ENCODE data around the gene TNN.

- TF ChIP-seq, protein P1, sequence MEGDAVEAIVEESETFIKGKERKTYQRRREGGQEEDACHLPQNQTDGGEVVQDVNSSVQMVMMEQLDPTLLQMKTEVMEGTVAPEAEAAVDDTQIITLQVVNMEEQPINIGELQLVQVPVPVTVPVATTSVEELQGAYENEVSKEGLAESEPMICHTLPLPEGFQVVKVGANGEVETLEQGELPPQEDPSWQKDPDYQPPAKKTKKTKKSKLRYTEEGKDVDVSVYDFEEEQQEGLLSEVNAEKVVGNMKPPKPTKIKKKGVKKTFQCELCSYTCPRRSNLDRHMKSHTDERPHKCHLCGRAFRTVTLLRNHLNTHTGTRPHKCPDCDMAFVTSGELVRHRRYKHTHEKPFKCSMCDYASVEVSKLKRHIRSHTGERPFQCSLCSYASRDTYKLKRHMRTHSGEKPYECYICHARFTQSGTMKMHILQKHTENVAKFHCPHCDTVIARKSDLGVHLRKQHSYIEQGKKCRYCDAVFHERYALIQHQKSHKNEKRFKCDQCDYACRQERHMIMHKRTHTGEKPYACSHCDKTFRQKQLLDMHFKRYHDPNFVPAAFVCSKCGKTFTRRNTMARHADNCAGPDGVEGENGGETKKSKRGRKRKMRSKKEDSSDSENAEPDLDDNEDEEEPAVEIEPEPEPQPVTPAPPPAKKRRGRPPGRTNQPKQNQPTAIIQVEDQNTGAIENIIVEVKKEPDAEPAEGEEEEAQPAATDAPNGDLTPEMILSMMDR (conservative IDR thresholded peaks at IDR 0.05 in 1 of 2, IDR thresholded peaks at IDR 0.05 in 1 of 2; ENCODE audit: low read depth in 1 of 2, low read length in 2 of 2) = no peak
- TF ChIP-seq EZH2 (IDR thresholded peaks at IDR 0.05; ENCODE audit: low read length, missing control alignments) = no peak
These were observed 90.5 kb downstream of the TNN start for GRCh38 chr1:175158170-175158591.
